NCI-H2107 (cell line): ENCODE results near the gene EFHC2.
"Not testable (repeated sequence)": the region's sequence is repeated elsewhere in the genome, so short reads cannot be mapped to it uniquely, and the experiment has no call there.

Experiments
- DNase-seq: peaks from one replicate; lab custom pipeline; 2025; lab: John Stamatoyannopoulos, UW

EFHC2 gene

GRCh38 chrX:44232081-44232480 lies 111.4 kb downstream of the EFHC2 start:
- DNase-seq = no peak

- no peak for DNase-seq
Observed at GRCh38 chrX:44228621-44229020, 114.9 kb downstream of the EFHC2 start.

- DNase-seq = no peak
Observed at GRCh38 chrX:44227991-44228390, 115.5 kb downstream of the EFHC2 start.

- no peak for DNase-seq
Observed at GRCh38 chrX:44225667-44226066, 117.8 kb downstream of the EFHC2 start.

- no peak for DNase-seq
Observed at GRCh38 chrX:44224760-44225159, 118.7 kb downstream of the EFHC2 start.

- no peak for DNase-seq
Observed at GRCh38 chrX:44223150-44223549, 120.3 kb downstream of the EFHC2 start.

GRCh38 chrX:44218465-44218864 lies 125.0 kb downstream of the EFHC2 start:
- no peak for DNase-seq

GRCh38 chrX:44216171-44216570 lies 127.3 kb downstream of the EFHC2 start:
- no peak for DNase-seq

- DNase-seq = no peak
Observed at GRCh38 chrX:44203791-44204190, 139.7 kb downstream of the EFHC2 start.

GRCh38 chrX:44202596-44202995 lies 140.9 kb downstream of the EFHC2 start:
- DNase-seq = no peak

GRCh38 chrX:44189116-44189515 lies 154.4 kb downstream of the EFHC2 start:
- no peak for DNase-seq

- DNase-seq = not testable (repeated sequence)
Observed at GRCh38 chrX:44187915-44188314, 155.6 kb downstream of the EFHC2 start.

GRCh38 chrX:44183329-44183728 lies 160.1 kb downstream of the EFHC2 start:
- DNase-seq = peak; percentile 16

- DNase-seq = no peak
Observed at GRCh38 chrX:44178274-44179053, 165.0 kb downstream of the EFHC2 start.

- DNase-seq = no peak
Observed at GRCh38 chrX:44175455-44175854, 168.0 kb downstream of the EFHC2 start.

- DNase-seq = no peak
Observed at GRCh38 chrX:44174061-44174460, 169.4 kb downstream of the EFHC2 start.

GRCh38 chrX:44173219-44173618 lies 170.3 kb downstream of the EFHC2 start:
- DNase-seq = no peak

GRCh38 chrX:44167116-44167515 lies 176.4 kb downstream of the EFHC2 start:
- no peak for DNase-seq

GRCh38 chrX:44162964-44163475 lies 180.5 kb downstream of the EFHC2 start:
- DNase-seq = no peak

GRCh38 chrX:44157858-44158257 lies 185.6 kb downstream of the EFHC2 start:
- DNase-seq = no peak

- no peak for DNase-seq
Observed at GRCh38 chrX:44157283-44157682, 186.2 kb downstream of the EFHC2 start.

GRCh38 chrX:44156726-44157125 lies 186.7 kb downstream of the EFHC2 start:
- DNase-seq = no peak

GRCh38 chrX:44155126-44155525 lies 188.3 kb downstream of the EFHC2 start:
- no peak for DNase-seq

- DNase-seq = no peak
Observed at GRCh38 chrX:44152852-44153251, 190.6 kb downstream of the EFHC2 start.
